GM19099 (cell line): Measurements from ENCODE around the gene CASP2.

ENCODE experiments used
- POLR2A ChIP-seq: IDR thresholded peaks from 3 replicates; pipeline ENCODE4 v1.6.1; 2011; ENCODE audit warnings: low read depth; ENCODE audit not compliant: insufficient read length; ENCODE audit errors: extremely low read depth

CASP2 gene

GRCh38 chr7:143283381-143283780, 4.8 kb upstream of the CASP2 start:
- no peak for TF ChIP-seq POLR2A

GRCh38 chr7:143284591-143285469, 3.3 kb upstream of the CASP2 start, which contains the start of gene TMEM139:
Gene TMEM139 (plus strand): TSS chr7:143284958. CDS start chr7:143285958, 1,000 bp downstream.
- no peak for TF ChIP-seq POLR2A

GRCh38 chr7:143285470-143285778, 2.7 kb upstream of the CASP2 start:
- no peak for TF ChIP-seq POLR2A

GRCh38 chr7:143285806-143286521, 2.2 kb upstream of the CASP2 start:
- no peak for TF ChIP-seq POLR2A

- no peak for TF ChIP-seq POLR2A
Measured at GRCh38 chr7:143286522-143286890, 1.6 kb upstream of the CASP2 start.

- TF ChIP-seq POLR2A, result no peak
Measured at GRCh38 chr7:143287339-143287934, 714 bp upstream of the CASP2 start.

- TF ChIP-seq POLR2A, result no peak
Measured at GRCh38 chr7:143288836-143289235, 685 bp downstream of the CASP2 start.

GRCh38 chr7:143289421-143289820, 1.3 kb downstream of the CASP2 start:
- TF ChIP-seq POLR2A, result no peak

- no peak for TF ChIP-seq POLR2A
Measured at GRCh38 chr7:143290293-143290692, 2.1 kb downstream of the CASP2 start.

- no peak for TF ChIP-seq POLR2A
Measured at GRCh38 chr7:143292876-143293275, 4.7 kb downstream of the CASP2 start.

- TF ChIP-seq POLR2A, result no peak
Measured at GRCh38 chr7:143295870-143296269, 7.7 kb downstream of the CASP2 start.

GRCh38 chr7:143296686-143297085, 8.5 kb downstream of the CASP2 start:
- TF ChIP-seq POLR2A, result no peak

GRCh38 chr7:143299346-143299745, 11.2 kb downstream of the CASP2 start:
- TF ChIP-seq POLR2A, result no peak

- TF ChIP-seq POLR2A, result no peak
Measured at GRCh38 chr7:143299840-143300239, 11.7 kb downstream of the CASP2 start.
